HG03060 (cell line): ENCODE measurements around the gene RRP12.
"Not testable (repeated sequence)": the region's sequence is repeated elsewhere in the genome, so short reads cannot be mapped to it uniquely, and the experiment has no call there.

Experiments
- ATAC-seq: cut with Tn5 transposase; IDR thresholded peaks from one replicate; pipeline ENCODE4 v1.9.1; 2021; ENCODE audit warnings: low read depth, moderate number of reproducible peaks; ENCODE audit not compliant: unreplicated experiment

The RRP12 gene

DNA sequence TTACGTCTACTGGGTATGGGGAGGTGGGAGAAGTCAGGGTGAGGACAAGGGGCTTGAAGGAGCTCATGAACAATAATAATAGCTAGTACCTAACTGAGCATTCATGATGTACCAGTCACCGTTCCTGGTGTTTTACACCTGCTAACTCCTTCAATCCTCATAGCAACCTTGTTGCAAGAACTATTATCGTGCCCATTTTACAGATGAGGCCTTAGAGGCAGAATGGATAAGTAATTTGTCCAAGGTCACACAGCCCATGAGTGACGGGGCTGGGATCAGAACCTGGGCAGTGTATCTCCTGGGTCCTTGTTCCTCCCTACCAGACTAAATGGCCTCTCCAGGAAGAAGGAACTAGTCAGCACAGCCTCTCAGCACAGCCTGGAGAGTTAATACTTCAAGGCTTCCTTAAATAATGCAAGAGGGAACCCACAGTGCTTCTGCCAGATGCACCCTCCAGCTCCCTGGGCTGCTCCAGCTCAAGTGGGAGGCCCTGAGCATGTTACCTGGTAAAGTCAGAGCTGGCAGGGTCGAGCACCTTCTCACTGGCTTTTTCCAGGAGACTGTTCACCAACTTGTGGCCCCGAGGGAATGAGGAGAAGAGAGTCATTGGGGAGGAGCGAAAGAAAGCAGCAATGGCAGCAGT is 28.8 kb downstream of the RRP12 start:
- no peak for ATAC-seq

DNA sequence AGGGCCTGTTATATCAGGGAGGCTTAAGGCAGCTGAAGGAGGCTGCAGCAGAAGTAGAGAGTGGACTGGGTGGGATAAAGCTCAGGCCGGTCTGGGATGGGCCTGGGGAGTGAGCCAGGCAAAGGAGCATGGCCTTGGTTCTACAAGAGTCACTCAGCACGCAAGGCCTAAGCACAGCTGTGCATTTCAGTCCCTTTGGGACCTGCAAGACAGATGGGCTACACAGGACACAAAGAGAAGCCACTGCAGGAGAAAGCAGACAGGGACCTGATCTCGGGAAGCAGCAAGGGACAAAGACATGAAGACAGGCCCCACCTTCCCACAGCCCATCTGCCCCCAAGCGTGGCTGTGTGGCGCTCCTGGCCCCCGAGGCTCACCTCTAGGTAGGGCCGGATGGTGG is 29.4 kb downstream of the RRP12 start:
- no peak for ATAC-seq

DNA sequence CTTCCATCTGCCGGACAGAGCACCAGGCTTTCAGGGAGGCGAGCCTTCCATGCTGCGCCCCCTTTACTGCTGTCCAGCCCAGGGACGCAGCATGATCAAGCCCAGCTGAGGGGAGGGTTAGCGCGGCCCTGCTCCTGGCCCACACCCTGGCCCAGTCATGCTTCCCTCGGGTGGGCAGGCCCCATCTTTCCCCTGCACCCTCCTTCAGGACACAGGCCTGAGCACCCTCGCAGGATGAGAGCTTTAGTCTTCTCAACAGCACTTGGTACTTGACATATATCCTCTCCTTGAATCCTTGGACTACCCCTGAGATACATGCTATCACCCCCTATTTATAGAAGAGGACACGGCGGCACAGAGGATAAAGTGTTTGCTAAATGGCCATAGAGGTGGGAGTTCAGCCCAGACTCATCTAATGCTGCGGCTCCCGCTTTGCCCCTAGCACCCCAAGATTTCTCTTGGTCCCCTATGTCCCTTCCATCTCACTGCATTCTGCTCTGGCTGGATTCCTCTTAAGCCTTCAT is 34.0 kb downstream of the RRP12 start:
- no peak for ATAC-seq

DNA sequence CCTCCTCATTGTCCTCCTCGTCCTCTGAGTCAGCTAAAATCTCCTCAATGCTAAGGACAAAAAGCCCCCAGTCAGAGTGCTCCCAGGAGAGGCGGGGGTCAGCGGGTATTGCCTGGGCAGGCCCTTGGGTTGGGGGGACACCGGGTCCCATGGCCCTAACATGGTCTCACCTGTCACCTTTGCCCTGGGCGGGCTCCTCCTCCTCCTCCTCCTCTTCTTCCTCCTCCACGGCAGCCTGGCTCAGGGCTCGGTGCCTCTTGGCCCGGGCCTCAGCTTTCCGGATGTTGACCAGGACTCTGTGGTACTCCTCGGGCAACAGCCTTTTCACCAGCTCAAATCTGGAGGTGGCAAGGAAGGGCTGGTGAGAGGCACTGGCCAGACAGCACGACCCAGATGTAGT is 34.6 kb downstream of the RRP12 start:
- no peak for ATAC-seq

DNA sequence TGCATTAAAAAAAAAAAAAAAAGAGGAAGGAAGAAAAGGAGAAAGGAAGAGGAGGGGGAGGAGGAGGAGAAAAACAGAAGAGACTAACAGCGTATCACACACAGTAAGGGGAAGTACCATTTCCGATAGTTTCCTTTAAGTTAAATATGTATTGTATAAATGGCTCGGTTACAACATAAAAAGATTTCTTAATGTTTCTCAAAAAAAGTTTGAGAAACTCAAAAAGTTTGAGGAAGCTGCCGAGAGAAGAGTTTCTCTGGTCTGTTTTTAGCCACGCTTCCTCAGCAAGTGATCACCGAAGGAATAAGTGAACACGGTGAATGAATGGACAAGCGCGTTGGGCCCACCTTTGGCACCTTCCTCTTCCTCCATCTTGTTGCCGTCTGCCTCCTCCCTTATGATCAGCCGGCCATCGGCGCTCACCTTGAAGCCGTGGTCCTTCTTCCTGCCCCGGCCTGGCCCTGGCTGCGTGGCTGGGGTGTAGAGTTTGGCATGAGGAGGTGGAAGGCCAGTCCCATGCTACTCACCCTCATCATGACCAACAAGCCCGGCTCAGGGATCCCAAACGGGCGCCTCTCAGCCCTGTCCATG is 35.3 kb downstream of the RRP12 start:
- ATAC-seq = no peak

DNA sequence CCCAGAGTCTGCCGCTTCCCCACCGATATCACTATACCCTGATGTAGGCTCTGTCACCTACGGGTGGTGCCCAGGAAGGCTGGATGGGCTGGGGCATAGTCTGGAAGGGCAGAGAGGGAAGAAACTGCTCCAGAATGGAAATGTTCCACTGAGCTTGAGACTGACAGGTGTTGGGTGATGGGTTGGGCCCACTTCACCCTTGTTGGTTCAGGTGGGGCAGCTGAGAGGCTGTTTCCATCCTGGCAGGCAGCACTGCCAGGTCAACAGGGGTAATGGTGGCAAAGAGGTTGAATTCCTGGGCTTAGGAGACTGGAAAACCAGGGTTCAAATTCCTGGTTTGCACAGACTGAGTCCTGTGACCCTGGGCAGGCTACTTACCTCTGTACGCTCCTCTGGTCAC is 38.1 kb downstream of the RRP12 start:
- no peak for ATAC-seq

DNA sequence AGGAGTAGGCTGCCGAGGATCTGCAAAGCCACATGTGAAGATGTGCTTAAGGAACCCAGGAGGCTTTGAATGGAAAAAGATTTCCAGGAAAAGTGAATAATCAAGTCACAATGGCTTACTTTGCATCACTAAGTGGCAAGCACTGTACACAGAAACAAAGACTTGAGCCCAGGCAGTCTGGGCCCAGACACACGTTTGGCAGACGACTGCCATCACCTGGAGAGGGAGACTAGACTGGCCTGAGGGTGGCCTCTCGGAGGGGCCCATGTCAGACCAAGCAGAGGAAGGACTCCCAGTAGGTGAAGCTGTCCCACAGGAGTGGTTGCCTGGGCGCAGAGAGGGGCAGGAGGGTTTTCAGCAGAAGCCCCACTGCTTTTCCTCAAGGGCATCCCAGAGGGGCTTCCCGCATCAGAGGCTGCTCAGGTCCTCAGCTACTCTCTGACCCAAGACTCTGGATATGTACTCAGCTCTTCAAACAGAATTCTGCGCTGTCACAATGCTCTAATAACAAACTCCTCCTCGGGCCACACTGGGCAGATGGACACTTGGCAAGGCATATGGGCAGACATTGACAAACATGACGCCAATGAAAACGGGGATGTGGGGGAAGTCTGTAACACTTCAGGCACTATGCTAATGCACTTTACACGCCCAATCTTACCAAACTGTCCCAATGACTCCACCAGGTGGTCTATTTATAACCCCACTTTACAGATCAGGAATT is 38.7 kb downstream of the RRP12 start:
- no peak for ATAC-seq

DNA sequence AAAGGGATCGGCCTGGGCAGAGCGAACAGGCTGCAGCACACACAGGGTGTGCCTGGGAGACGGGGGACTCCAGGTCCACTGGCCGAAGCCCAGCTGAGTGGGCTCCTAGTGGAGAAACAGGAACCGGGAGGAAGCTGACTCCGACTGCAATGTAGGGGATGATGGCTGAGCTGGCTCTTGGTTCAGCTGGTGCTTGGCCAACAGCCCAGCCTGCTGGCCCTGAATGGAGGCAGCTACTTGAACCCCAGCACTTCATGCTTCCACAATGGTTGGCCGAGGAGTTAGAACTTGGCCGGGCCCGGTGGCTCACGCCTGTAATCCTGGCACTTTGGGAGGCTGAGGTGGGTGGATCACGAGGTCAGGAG is 39.6 kb downstream of the RRP12 start:
- ATAC-seq = no peak

DNA sequence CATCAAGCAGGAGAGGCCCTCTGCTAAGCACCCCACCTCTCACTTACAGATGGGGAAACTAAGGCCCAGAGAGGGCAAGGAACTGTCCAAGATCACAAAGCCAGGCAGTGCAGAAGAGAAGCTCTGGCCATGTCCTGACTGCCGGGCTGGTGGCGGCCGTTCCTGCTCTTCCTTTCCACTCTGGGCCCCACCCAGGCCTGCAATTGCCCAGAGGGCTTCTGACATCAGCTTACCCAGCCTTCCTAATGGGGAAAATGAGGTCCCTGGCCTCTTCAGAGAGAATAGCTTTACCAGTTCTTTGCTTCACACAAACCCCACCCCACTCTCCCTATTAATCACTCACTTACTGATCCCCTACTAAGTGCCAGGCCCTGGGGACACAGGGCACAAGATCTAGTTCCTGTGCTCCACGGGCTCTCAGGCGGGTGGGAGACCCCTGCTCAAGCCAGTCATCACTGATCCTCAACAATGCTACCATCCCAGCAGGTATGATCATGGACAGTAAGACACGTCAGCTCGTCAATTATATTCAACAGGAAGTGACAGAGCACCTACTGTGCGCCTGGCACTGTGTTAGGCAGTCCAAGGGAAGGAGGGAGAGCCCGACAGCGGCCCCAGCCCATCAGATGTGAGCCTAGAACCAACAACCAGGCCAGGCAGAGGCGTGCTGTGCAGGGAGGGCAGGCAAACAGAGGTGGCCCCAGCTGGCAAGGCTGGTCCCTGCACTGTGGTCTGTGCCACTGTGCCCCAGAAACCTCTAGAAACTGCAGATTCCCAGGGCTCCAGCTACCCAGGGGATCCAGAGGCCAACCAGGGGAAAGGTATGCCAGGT is 40.2 kb downstream of the RRP12 start:
- ATAC-seq = no peak

DNA sequence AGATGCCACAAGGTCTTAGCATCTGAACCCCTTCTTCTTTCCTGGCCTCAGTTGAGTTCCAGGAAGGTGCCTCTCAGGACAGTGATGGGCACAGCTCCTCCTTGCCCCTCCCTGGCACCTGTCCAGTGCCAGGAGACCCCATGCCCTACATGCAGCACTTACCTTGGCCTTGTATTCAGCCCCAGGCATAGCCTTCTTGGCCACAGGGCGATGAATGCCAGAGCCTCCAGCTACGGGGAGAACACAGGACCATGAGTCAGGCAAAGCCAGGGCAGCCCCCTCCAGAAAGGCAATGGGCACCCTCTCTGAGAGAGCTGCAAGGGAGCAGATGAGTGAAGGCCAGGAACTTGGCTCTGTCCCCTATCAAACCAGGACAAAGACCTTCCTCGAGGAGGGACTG is 42.4 kb downstream of the RRP12 start:
- ATAC-seq = no peak

DNA sequence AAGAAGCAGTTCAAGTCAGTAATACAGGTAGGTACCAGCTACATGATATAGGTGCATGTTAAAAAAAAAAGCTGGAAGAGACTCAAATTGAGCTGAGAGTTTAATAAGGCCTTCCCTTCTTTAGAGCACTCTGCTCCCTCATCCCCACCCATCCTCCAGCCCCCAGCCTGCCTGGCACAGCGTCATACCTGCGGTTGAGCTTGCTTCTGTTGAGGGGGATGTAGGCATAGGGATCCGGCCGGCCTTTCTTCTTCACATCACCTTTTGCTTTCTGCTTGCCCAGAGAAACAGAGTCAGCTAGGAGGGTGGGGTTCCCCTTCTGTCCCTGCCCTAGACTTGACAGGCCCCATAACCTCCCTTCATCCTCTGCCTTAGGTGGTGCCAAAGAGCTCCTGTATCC is 42.8 kb downstream of the RRP12 start:
- ATAC-seq = no peak

DNA sequence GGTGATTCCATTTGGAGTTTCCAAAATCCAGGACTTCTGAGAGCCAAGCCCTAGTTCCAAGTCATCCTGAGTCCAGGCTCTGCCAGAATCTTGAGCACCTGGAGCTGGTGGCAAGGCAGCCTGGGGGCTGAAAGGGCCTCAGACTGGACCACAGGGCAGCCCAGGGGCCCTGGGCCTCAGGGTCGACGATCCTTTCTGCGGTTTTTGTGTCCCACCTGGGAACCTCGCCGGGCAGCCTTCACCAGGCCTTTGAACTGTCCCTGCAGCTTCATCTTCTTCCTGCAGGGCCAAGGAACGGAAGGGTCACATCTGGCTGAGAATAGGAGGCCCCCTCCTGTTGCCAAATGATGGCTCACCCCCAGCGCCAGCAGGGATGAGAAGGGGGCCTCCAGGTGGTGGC is 44.2 kb downstream of the RRP12 start:
- ATAC-seq = no peak

DNA sequence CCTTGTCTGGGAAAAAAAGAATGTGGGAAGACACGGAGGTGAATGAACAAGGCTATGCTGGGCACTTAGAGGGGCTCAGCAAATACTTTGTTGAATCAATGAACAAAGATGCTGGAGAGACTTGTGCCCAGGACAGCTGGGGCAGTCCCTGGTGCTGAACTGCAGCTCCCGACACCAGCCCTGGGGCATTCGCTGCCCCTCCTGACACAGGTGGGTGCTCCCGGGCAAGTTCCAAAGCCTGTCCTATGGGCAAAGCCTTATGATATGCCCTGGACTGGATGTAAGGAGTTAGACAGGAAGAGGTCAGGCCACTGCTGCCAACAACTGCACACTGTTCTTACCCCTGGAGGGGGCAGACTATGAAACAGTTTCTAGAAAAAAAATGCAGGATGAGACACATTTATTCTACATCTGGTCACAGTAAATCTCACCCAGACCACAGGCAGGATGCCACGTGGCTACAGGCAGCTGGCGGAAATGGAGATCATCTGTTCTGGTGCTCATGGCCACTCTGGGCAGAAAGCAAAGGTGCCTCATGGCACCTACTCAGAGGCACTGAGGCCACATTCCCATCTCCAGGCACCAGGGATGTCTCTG is 44.7 kb downstream of the RRP12 start:
- no peak for ATAC-seq

DNA sequence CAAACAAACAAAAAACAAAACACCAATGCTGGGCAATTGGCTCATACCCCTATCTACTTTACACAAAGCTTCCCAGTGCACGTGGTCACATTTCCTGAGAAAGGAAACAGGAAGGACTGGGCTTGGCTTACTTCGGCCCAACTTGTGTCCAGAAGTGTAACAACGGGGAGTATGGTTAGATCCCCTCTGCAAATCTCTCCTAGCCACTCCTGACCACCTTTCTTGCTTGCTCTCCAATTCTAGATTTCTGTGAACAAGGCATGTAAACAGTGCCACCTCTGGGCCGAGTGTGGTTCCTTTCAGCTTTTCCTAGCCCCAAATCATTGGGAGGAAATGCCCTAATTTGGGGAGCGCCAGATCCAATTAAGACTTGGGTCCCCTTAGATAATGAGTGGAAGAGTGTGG is 45.6 kb downstream of the RRP12 start:
- no peak for ATAC-seq

DNA sequence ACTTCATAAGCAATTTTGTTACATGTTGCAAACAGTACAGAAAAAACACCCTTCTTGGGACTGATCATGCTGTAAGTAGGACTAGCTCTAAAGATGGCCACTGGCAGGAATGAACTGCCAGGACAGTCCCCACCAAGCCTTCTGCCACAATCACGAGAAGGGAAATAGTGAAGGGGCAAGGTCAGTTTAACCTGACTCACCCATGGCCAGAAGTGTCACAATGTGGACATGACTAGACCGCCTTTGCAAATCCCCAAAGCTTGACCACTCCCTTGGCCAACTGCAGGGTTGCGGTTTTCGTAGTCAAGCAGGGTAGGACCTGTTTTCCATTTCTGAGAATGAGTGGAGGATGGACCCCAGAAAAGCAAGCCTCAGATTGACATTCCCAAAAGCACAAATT is 47.2 kb downstream of the RRP12 start:
- ATAC-seq = no peak

DNA sequence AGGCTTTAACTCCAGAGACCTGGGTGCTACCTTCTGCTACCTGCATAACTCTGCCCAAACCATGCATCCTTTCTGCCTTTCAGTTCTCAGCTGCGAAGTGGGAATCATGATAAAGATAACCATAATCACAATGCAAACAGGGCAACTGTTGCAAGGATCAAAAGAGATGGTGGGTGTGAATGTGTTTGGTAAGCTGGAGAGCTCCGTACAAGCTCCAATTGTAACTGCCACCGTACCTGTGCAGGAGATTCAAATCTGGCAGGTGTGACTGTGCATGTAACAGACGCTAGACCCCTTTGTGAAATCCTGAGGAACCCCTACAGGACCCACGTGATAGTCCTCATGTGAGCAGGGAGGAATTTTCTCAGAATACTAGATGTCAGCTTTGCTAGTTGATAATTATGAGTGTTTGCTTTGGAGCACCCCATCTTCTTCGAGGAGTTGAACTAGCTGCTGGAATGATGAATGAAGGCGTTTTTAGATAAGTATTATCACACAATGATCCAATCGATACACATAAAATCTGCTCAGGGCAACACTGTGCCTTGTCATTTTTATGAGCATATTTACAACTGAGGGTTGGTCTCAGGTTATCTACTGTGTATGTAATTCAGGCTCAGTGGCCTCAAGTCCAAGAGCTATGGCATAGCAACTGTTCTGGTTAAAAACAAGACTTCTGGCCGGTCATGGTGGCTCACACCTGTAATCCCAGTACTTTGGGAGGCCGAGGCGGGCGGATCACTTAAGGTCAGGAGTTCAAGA is 51.2 kb downstream of the RRP12 start:
- ATAC-seq = no peak

DNA sequence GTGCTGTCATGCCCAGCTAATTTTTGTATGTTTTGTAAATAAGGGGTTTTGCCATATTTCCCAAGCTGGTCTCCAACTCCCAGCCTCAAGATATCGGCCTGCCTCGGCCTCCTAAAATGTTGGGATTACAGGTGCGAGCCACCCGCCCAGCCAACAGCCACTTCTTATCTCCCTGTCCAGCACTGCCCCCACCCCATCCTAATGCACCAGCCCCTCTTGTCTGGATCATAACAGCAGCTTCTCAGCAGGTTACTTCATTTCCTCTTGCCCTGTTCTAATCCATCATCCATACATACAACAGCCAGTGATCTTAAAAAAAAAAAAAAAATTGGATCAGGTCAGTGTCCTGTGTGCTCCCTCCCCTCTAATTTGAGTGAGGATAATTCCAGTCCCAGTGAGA is 53.8 kb downstream of the RRP12 start:
- no peak for ATAC-seq

DNA sequence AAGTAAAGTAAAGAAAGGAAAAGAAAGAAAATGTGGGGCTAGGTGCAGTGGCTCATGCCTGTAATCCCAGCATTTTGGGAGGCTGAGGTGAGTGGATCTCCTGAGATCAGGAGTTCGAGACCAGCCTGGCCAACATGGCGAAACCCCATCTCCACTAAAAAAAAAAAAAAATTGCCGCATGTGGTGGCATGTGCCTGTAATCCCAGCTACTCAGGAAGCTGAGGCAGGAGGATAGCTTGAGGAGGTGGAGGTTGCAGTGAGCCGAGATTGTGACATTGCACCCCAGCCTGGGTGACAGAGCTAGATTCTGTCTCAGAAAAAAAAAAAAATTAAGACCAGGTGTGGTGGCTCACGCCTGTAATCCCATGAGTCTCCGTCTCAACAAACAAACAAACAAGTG is 57.5 kb downstream of the RRP12 start:
- ATAC-seq = not testable (repeated sequence)

DNA sequence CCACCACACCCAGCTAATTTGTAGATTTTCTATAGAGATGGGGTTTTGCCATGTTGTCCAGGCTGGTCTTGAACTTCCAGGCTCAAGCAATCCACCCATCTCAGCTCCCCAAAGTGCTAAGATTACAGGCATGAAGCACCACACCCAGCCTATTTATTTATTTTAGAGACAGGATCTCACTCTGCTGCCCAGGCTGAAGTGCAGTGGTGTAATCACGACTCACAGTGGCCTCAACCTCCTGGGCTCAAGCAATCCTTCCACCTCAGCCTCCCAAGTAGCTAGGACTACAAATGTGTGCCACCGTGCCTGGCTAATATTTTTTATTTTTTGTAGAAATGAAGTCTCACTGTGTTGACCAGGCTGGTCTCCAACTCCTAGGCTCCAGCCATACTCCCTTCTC is 59.7 kb downstream of the RRP12 start:
- no peak for ATAC-seq

DNA sequence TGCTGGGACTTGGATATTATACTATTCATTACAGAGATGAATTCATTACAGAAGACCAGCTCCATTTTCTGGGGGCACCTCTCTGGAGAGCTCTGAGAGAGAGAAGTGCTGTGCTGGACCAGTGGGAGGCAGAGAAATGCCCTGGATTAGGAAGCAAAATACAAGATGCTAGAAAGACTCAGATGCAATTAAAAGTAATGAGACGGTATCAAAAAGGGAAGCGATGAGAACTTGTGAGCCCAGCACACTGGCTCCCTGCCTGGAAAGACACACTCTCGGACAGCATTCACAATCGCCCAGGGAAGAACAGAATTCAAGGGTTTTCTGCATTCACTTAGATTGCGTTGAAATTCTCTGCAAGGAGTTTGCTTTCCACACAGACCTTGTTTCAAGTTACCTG is 63.1 kb downstream of the RRP12 start:
- ATAC-seq = no peak
